ENCODE data around the gene FAM120A.

FAM120A gene, protein sequence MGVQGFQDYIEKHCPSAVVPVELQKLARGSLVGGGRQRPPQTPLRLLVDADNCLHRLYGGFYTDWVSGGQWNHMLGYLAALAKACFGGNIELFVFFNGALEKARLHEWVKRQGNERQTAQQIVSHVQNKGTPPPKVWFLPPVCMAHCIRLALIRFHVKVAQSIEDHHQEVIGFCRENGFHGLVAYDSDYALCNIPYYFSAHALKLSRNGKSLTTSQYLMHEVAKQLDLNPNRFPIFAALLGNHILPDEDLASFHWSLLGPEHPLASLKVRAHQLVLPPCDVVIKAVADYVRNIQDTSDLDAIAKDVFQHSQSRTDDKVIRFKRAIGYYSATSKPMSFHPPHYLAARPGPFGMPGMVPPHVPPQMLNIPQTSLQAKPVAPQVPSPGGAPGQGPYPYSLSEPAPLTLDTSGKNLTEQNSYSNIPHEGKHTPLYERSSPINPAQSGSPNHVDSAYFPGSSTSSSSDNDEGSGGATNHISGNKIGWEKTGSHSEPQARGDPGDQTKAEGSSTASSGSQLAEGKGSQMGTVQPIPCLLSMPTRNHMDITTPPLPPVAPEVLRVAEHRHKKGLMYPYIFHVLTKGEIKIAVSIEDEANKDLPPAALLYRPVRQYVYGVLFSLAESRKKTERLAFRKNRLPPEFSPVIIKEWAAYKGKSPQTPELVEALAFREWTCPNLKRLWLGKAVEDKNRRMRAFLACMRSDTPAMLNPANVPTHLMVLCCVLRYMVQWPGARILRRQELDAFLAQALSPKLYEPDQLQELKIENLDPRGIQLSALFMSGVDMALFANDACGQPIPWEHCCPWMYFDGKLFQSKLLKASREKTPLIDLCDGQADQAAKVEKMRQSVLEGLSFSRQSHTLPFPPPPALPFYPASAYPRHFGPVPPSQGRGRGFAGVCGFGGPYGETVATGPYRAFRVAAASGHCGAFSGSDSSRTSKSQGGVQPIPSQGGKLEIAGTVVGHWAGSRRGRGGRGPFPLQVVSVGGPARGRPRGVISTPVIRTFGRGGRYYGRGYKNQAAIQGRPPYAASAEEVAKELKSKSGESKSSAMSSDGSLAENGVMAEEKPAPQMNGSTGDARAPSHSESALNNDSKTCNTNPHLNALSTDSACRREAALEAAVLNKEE

GRCh38 chr9:93450945-93451815 lies at the start of gene FAM120A:
TSS of gene FAM120A (plus strand) at chr9:93451685. CDS start at chr9:93451916, 231 bp downstream.
- H3K4me3 ChIP-seq (ENCODE audit: low read depth, low read length), result peak within 1 kb of the TSS; percentile 85
- TF ChIP-seq, protein P1, sequence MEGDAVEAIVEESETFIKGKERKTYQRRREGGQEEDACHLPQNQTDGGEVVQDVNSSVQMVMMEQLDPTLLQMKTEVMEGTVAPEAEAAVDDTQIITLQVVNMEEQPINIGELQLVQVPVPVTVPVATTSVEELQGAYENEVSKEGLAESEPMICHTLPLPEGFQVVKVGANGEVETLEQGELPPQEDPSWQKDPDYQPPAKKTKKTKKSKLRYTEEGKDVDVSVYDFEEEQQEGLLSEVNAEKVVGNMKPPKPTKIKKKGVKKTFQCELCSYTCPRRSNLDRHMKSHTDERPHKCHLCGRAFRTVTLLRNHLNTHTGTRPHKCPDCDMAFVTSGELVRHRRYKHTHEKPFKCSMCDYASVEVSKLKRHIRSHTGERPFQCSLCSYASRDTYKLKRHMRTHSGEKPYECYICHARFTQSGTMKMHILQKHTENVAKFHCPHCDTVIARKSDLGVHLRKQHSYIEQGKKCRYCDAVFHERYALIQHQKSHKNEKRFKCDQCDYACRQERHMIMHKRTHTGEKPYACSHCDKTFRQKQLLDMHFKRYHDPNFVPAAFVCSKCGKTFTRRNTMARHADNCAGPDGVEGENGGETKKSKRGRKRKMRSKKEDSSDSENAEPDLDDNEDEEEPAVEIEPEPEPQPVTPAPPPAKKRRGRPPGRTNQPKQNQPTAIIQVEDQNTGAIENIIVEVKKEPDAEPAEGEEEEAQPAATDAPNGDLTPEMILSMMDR (IDR thresholded peaks at IDR 0.05; ENCODE audit: insufficient read depth, low read depth, low read length, missing control alignments), result no peak
- peak; percentile 90 for DNase-seq (ENCODE audit: low read depth)

DNA sequence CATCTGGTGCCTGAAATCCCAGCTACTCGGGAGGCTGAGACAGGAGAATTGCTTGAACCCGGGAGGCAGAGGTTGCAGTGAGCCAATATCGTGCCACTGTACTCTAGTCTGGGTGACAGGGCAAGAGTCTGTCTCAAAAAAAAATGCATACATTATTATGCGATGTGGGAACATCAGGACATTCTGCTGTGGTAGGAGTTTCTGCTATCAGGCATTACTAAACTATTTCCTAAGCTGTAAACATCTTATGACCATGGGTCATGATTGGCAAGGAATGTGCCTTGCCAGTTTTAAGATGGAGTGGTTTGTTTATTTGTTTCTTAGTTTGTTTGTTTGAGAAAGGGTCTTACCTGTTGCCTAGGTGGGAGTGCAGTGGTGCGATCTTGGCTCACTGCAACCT lies 45.1 kb upstream of the FAM120A start:
- DNase-seq (ENCODE audit: low read depth), result no peak
- H3K4me3 ChIP-seq (ENCODE audit: low read depth, low read length), result no peak overlapping the region
- TF ChIP-seq, protein P1 (IDR thresholded peaks at IDR 0.05; ENCODE audit: insufficient read depth, low read depth, low read length, missing control alignments), result no peak

DNA sequence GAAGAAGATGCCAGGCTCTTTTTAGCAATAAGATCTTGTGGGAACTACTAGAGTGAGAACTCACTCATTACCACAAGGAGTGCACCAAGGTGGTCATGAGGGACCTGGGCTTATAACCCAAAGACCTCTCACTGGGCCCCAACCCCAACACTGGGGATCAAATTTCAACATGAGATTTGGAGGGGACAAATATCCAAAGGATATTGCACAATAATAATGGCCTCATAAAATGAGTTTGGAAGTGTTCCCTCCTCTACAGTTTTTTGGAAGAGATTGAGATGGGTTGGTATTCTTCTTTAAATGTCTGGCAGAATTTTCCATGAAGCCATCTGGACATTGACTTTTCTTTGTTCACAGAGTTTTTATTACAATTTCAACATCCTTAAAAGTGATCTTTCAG lies 38.0 kb upstream of the FAM120A start:
- H3K4me3 ChIP-seq (ENCODE audit: low read depth, low read length), result no peak overlapping the region
- DNase-seq (ENCODE audit: low read depth), result no peak
- TF ChIP-seq, protein P1 (IDR thresholded peaks at IDR 0.05; ENCODE audit: insufficient read depth, low read depth, low read length, missing control alignments), result no peak

- DNase-seq (ENCODE audit: low read depth), result no peak
- TF ChIP-seq, protein P1 (IDR thresholded peaks at IDR 0.05; ENCODE audit: insufficient read depth, low read depth, low read length, missing control alignments), result no peak
- H3K4me3 ChIP-seq (ENCODE audit: low read depth, low read length), result no peak overlapping the region
Measured at GRCh38 chr9:93415176-93415690, 36.3 kb upstream of the FAM120A start.

DNA sequence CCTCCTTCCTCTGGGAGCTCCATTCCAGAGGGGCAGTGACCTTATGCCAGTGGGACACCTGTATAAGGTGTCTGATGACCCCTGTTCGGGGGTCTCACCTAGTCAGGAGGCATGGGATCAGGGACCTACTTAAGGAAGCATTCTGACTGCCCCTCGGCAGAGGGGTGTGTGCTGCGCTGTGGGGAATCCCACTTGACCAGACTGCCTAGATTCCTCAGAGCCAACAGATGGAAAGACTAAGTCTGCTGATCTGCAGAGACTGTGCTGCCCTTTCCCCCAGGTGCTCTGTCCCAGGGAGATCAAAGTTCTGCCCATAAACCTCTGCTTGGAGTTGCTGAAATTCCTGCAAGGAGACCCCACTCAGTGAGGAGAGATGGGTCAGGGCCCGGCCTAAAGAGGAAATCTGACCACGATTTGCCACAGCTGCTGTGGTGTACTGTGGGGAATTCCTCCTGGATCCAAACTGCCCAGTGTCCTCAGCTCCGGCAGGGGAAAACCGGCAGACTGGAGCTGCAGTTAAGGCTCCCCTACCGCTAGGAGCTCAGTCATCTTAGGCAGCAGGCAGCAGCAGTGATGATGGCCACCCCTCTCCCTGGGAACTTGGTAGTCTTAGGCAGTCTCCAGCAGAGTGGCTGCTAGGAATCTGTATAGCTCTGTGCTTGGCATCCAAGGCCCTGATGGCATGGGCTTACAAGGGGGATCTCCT lies 34.8 kb upstream of the FAM120A start:
- no peak for DNase-seq (ENCODE audit: low read depth)
- no peak overlapping the region for H3K4me3 ChIP-seq (ENCODE audit: low read depth, low read length)
- TF ChIP-seq, protein P1 (IDR thresholded peaks at IDR 0.05; ENCODE audit: insufficient read depth, low read depth, low read length, missing control alignments), result no peak
